NCI-H187 (cell line): ENCODE results near the gene ZP1.
"Not testable (repeated sequence)": the region's sequence is repeated elsewhere in the genome, so short reads cannot be mapped to it uniquely, and the experiment has no call there.

Experiments used
- DNase-seq, 2 experiments: peaks; one replicate each; lab custom pipeline; 2025; lab: John Stamatoyannopoulos, UW

The ZP1 gene

GRCh38 chr11:60878245-60879101 lies 11.1 kb downstream of the ZP1 start:
- DNase-seq, result no peak

GRCh38 chr11:60879104-60879503 lies 11.8 kb downstream of the ZP1 start:
- DNase-seq, result no peak

- no peak for DNase-seq
Observed at GRCh38 chr11:60879971-60880588, 12.7 kb downstream of the ZP1 start.

GRCh38 chr11:60880643-60881282 lies 13.4 kb downstream of the ZP1 start:
- DNase-seq, result peak; percentile 24 to 54

- peak in 1 of 2 experiments; percentile 2 for DNase-seq
Observed at GRCh38 chr11:60887556-60887955, 20.2 kb downstream of the ZP1 start.

- no peak for DNase-seq
Observed at GRCh38 chr11:60889869-60890311, 22.5 kb downstream of the ZP1 start.

- DNase-seq, result no peak
Observed at GRCh38 chr11:60890696-60891095, 23.4 kb downstream of the ZP1 start.

GRCh38 chr11:60891103-60891741 lies 23.9 kb downstream of the ZP1 start:
- DNase-seq, result no peak

GRCh38 chr11:60895687-60896086 lies 28.3 kb downstream of the ZP1 start:
- no peak for DNase-seq

- DNase-seq, result no peak
Observed at GRCh38 chr11:60897496-60897895, 30.2 kb downstream of the ZP1 start.

- DNase-seq, result peak in 1 of 2 experiments; percentile 14
Observed at GRCh38 chr11:60899046-60899936, 31.9 kb downstream of the ZP1 start.

- no peak for DNase-seq
Observed at GRCh38 chr11:60899977-60900376, 32.6 kb downstream of the ZP1 start.

GRCh38 chr11:60900673-60901404 lies 33.5 kb downstream of the ZP1 start:
- no peak for DNase-seq

- DNase-seq, result no peak
Observed at GRCh38 chr11:60902625-60903024, 35.3 kb downstream of the ZP1 start.

- DNase-seq, result no peak
Observed at GRCh38 chr11:60905047-60905446, 37.7 kb downstream of the ZP1 start.

- no peak for DNase-seq
Observed at GRCh38 chr11:60905551-60906113, 38.3 kb downstream of the ZP1 start.

GRCh38 chr11:60906132-60906972 lies 39.0 kb downstream of the ZP1 start, which contains the start of gene PRPF19:
TSS of gene PRPF19 (minus strand) at chr11:60906585. CDS start at chr11:60906382, 203 bp downstream.
- DNase-seq, result peak; percentile 92 to 93

- DNase-seq, result no peak
Observed at GRCh38 chr11:60908803-60909202, 41.5 kb downstream of the ZP1 start.

GRCh38 chr11:60909680-60910280 lies 42.4 kb downstream of the ZP1 start:
- DNase-seq, result not testable (repeated sequence)
